ENCODE data around the gene AKAP10.
"Not testable (repeated sequence)": the region's sequence is repeated elsewhere in the genome, so short reads cannot be mapped to it uniquely, and the experiment has no call there.

The AKAP10 gene

GRCh38 chr17:19928299-19928698, 49.3 kb downstream of the AKAP10 start:
- DNase-seq (ENCODE audit: low read depth) = no peak

GRCh38 chr17:19915245-19915978, 62.2 kb downstream of the AKAP10 start:
- no peak for DNase-seq (ENCODE audit: low read depth)

GRCh38 chr17:19911033-19911432, 66.6 kb downstream of the AKAP10 start:
- DNase-seq (ENCODE audit: low read depth) = no peak

- no peak for DNase-seq (ENCODE audit: low read depth)
Measured at GRCh38 chr17:19909139-19909538, 68.5 kb downstream of the AKAP10 start.

GRCh38 chr17:19905502-19905901, 72.1 kb downstream of the AKAP10 start:
- DNase-seq (ENCODE audit: low read depth) = no peak

- no peak for DNase-seq (ENCODE audit: low read depth)
Measured at GRCh38 chr17:19904924-19905323, 72.7 kb downstream of the AKAP10 start.

GRCh38 chr17:19904412-19904811, 73.2 kb downstream of the AKAP10 start:
- DNase-seq (ENCODE audit: low read depth) = no peak

GRCh38 chr17:19900809-19901208, 76.8 kb downstream of the AKAP10 start:
- DNase-seq (ENCODE audit: low read depth) = no peak

- no peak for DNase-seq (ENCODE audit: low read depth)
Measured at GRCh38 chr17:19897903-19898302, 79.7 kb downstream of the AKAP10 start.

GRCh38 chr17:19897090-19897837, 80.4 kb downstream of the AKAP10 start:
- DNase-seq (ENCODE audit: low read depth) = no peak

- DNase-seq (ENCODE audit: low read depth) = no peak
Measured at GRCh38 chr17:19896679-19897078, 80.9 kb downstream of the AKAP10 start.

GRCh38 chr17:19890554-19890953, 87.1 kb downstream of the AKAP10 start:
- DNase-seq (ENCODE audit: low read depth) = not testable (repeated sequence)

- not testable (repeated sequence) for DNase-seq (ENCODE audit: low read depth)
Measured at GRCh38 chr17:19890001-19890400, 87.6 kb downstream of the AKAP10 start.

- no peak for DNase-seq (ENCODE audit: low read depth)
Measured at GRCh38 chr17:19886116-19886515, 91.5 kb downstream of the AKAP10 start.

- no peak for DNase-seq (ENCODE audit: low read depth)
Measured at GRCh38 chr17:19883537-19884215, 94.0 kb downstream of the AKAP10 start.

GRCh38 chr17:19880393-19880792, 97.2 kb downstream of the AKAP10 start:
- DNase-seq (ENCODE audit: low read depth) = no peak

GRCh38 chr17:19877364-19877945, 100.2 kb downstream of the AKAP10 start:
- no peak for DNase-seq (ENCODE audit: low read depth)

GRCh38 chr17:19876529-19877161, 101.0 kb downstream of the AKAP10 start:
- DNase-seq (ENCODE audit: low read depth) = peak; percentile 4

GRCh38 chr17:19874256-19874655, 103.4 kb downstream of the AKAP10 start:
- DNase-seq (ENCODE audit: low read depth) = no peak

- DNase-seq (ENCODE audit: low read depth) = no peak
Measured at GRCh38 chr17:19873346-19873745, 104.3 kb downstream of the AKAP10 start.

- DNase-seq (ENCODE audit: low read depth) = no peak
Measured at GRCh38 chr17:19868079-19868395, 109.6 kb downstream of the AKAP10 start.
